Ecto neural progenitor cell (in vitro differentiated cells): Measurements from ENCODE around the gene AOC2.
"Not testable (repeated sequence)": the region's sequence is repeated elsewhere in the genome, so short reads cannot be mapped to it uniquely, and the experiment has no call there.

Experiments used
- DNase-seq: peaks from one replicate; pipeline ENCODE4 v3.0.0-alpha.2; 2018; ENCODE audit warnings: low spot score

AOC2 gene

GRCh38 chr17:42881706-42882105 is 37.3 kb downstream of the AOC2 start:
- not testable (repeated sequence) for DNase-seq

- DNase-seq: no peak
Observed at GRCh38 chr17:42882166-42882565, 37.8 kb downstream of the AOC2 start.

GRCh38 chr17:42883802-42884558 is 39.6 kb downstream of the AOC2 start:
- DNase-seq: no peak

- DNase-seq: not testable (repeated sequence)
Observed at GRCh38 chr17:42885806-42886205, 41.4 kb downstream of the AOC2 start.

- no peak for DNase-seq
Observed at GRCh38 chr17:42886283-42887176, 42.1 kb downstream of the AOC2 start.

GRCh38 chr17:42889809-42890208 is 45.4 kb downstream of the AOC2 start:
- no peak for DNase-seq

GRCh38 chr17:42891539-42892152 is 47.3 kb downstream of the AOC2 start:
- DNase-seq: peak; percentile 58

- DNase-seq: no peak
Observed at GRCh38 chr17:42893359-42893758, 49.0 kb downstream of the AOC2 start.

GRCh38 chr17:42894283-42895184 is 50.2 kb downstream of the AOC2 start:
- DNase-seq: no peak

- DNase-seq: no peak
Observed at GRCh38 chr17:42895185-42895555, 50.8 kb downstream of the AOC2 start.

- DNase-seq: no peak
Observed at GRCh38 chr17:42898147-42898811, 53.9 kb downstream of the AOC2 start.

- not testable (repeated sequence) for DNase-seq
Observed at GRCh38 chr17:42899981-42900380, 55.6 kb downstream of the AOC2 start.
